Hematopoietic multipotent progenitor cell treated with erythropoietin and hydrocortisone succinate and interleukin-3 and kit ligand, for 17 days (in vitro differentiated cells): ENCODE data around the gene BTRC.

Experiments used
- DNase-seq: peaks from one replicate; pipeline ENCODE4 v3.0.0-alpha.2; 2015; ENCODE audit warnings: low spot score

Gene BTRC

GRCh38 chr10:101485681-101486554 lies 132.0 kb downstream of the BTRC start:
- DNase-seq = no peak

- DNase-seq = no peak
Observed at GRCh38 chr10:101487399-101487798, 133.4 kb downstream of the BTRC start.

GRCh38 chr10:101489355-101489754 lies 135.4 kb downstream of the BTRC start:
- no peak for DNase-seq

- no peak for DNase-seq
Observed at GRCh38 chr10:101490026-101490425, 136.1 kb downstream of the BTRC start.

- DNase-seq = no peak
Observed at GRCh38 chr10:101492205-101492604, 138.2 kb downstream of the BTRC start.

- no peak for DNase-seq
Observed at GRCh38 chr10:101492814-101493213, 138.8 kb downstream of the BTRC start.

- DNase-seq = no peak
Observed at GRCh38 chr10:101493249-101493648, 139.3 kb downstream of the BTRC start.

- no peak for DNase-seq
Observed at GRCh38 chr10:101493782-101494281, 139.9 kb downstream of the BTRC start.

- no peak for DNase-seq
Observed at GRCh38 chr10:101494650-101495049, 140.7 kb downstream of the BTRC start.

- peak; percentile 19 for DNase-seq
Observed at GRCh38 chr10:101495324-101495925, 141.5 kb downstream of the BTRC start.

- DNase-seq = no peak
Observed at GRCh38 chr10:101504438-101504837, 150.5 kb downstream of the BTRC start.

- DNase-seq = no peak
Observed at GRCh38 chr10:101506829-101507661, 153.1 kb downstream of the BTRC start.

- no peak for DNase-seq
Observed at GRCh38 chr10:101507828-101508227, 153.9 kb downstream of the BTRC start.

- no peak for DNase-seq
Observed at GRCh38 chr10:101511938-101512337, 158.0 kb downstream of the BTRC start.

GRCh38 chr10:101512738-101513137 lies 158.8 kb downstream of the BTRC start:
- DNase-seq = no peak

- DNase-seq = no peak
Observed at GRCh38 chr10:101513733-101514132, 159.8 kb downstream of the BTRC start.

GRCh38 chr10:101525848-101526247 lies 171.9 kb downstream of the BTRC start:
- DNase-seq = no peak

GRCh38 chr10:101529207-101529606 lies 175.2 kb downstream of the BTRC start:
- no peak for DNase-seq

- DNase-seq = no peak
Observed at GRCh38 chr10:101529725-101530553, 176.0 kb downstream of the BTRC start.

- DNase-seq = peak; percentile 24
Observed at GRCh38 chr10:101535949-101536348, 182.0 kb downstream of the BTRC start.

- DNase-seq = peak; percentile 81
Observed at GRCh38 chr10:101536800-101537199, 182.8 kb downstream of the BTRC start.

- no peak for DNase-seq
Observed at GRCh38 chr10:101538446-101538845, 184.5 kb downstream of the BTRC start.
